Endothelial cell (in vitro differentiated cells): ENCODE measurements around the gene HACD4. TPM values are rescaled to one million over a fixed set of nuclear protein-coding genes. Genes with fewer than 3 reads are reported as not detected.

Experiments
- DNase-seq: peaks from one replicate; pipeline ENCODE4 v3.0.0; 2021; ENCODE audit warnings: low spot score
- H3K27ac Mint-ChIP-seq: one replicate; pipeline ENCODE4 v1.8.0; 2021; ENCODE audit warnings: mixed read lengths, inconsistent platforms; ENCODE audit not compliant: unreplicated experiment
- H3K27me3 Mint-ChIP-seq: one replicate; pipeline ENCODE4 v1.8.0; 2021; ENCODE audit warnings: mild to moderate bottlenecking, moderate library complexity, mixed read lengths, inconsistent platforms; ENCODE audit not compliant: unreplicated experiment
- H3K36me3 Mint-ChIP-seq: one replicate; pipeline ENCODE4 v1.8.0; 2021; ENCODE audit warnings: mild to moderate bottlenecking, low read depth, mixed read lengths, inconsistent platforms; ENCODE audit not compliant: unreplicated experiment
- H3K4me1 Mint-ChIP-seq: one replicate; pipeline ENCODE4 v1.8.0; 2021; ENCODE audit warnings: mild to moderate bottlenecking, mixed read lengths, inconsistent platforms; ENCODE audit not compliant: unreplicated experiment
- H3K4me3 Mint-ChIP-seq: one replicate; pipeline ENCODE4 v1.8.0; 2021; ENCODE audit warnings: mild to moderate bottlenecking, mixed read lengths, inconsistent platforms; ENCODE audit not compliant: unreplicated experiment
- H3K9me3 Mint-ChIP-seq: one replicate; pipeline ENCODE4 v1.8.0; 2021; ENCODE audit warnings: mixed read lengths, inconsistent platforms; ENCODE audit not compliant: unreplicated experiment
- CTCF ChIP-seq: fragments of 200-600 bp; sonication (generic); IDR thresholded peaks from one replicate; pipeline ENCODE4 v1.5.0; 2021; ENCODE audit warnings: antibody characterized with exemption; ENCODE audit not compliant: unreplicated experiment
- total RNA-seq: library from RNA; stranded (reverse); fragmentation: NEBNext Ultra II Directional; extraction: Animal tissue kit (Norgen Biotek cat#: 25700); gene quantifications from one replicate; pipeline ENCODE4 v1.2.1, GENCODE V29; 2021; ENCODE audit not compliant: unreplicated experiment

Gene HACD4
- total RNA-seq, 1 donor from 2014 or later = 5.7 TPM

GRCh38 chr9:20987521-20987920, 43.9 kb downstream of the HACD4 start:
- Mint-ChIP-seq H3K9me3 (peaks cover 3% of the 10 kb centered on the region), H3K4me1 (no peaks in the 10 kb centered on the region), H3K27ac (no peak overlapping the region), H3K36me3 (peaks cover 25% of the 10 kb centered on the region), H3K27me3 (peaks cover 3% of the 10 kb centered on the region), H3K4me3 (no peak overlapping the region)
- no peak for TF ChIP-seq CTCF
- DNase-seq = no peak

GRCh38 chr9:20985851-20986600, 45.4 kb downstream of the HACD4 start:
- Mint-ChIP-seq H3K27me3 (peaks cover 3% of the 10 kb centered on the region), H3K36me3 (peaks cover 19% of the 10 kb centered on the region), H3K4me1 (no peaks in the 10 kb centered on the region), H3K9me3 (peaks cover 3% of the 10 kb centered on the region), H3K4me3 (no peak overlapping the region), H3K27ac (no peak overlapping the region)
- DNase-seq = no peak
- no peak for TF ChIP-seq CTCF

GRCh38 chr9:20984506-20984905, 46.9 kb downstream of the HACD4 start:
- H3K36me3 Mint-ChIP-seq = peaks cover 4% of the 10 kb centered on the region

GRCh38 chr9:20981486-20981885, 50.0 kb downstream of the HACD4 start:
- Mint-ChIP-seq H3K27me3 (no peaks in the 10 kb centered on the region), H3K4me1 (no peaks in the 10 kb centered on the region), H3K9me3 (no peaks in the 10 kb centered on the region), H3K36me3 (peaks cover 9% of the 10 kb centered on the region), H3K4me3 (no peak overlapping the region), H3K27ac (no peak overlapping the region)
- DNase-seq = no peak
- no peak for TF ChIP-seq CTCF

More at GRCh38 chr9:20984506-20984905, 46.9 kb downstream of the HACD4 start:
- no peak for DNase-seq
- no peaks in the 10 kb centered on the region for H3K27me3 Mint-ChIP-seq
- H3K9me3 Mint-ChIP-seq = no peaks in the 10 kb centered on the region
- no peak overlapping the region for H3K27ac Mint-ChIP-seq
- H3K4me3 Mint-ChIP-seq = no peak overlapping the region
- H3K4me1 Mint-ChIP-seq = no peaks in the 10 kb centered on the region
- TF ChIP-seq CTCF = no peak

GRCh38 chr9:20980832-20981455, 50.5 kb downstream of the HACD4 start:
- Mint-ChIP-seq H3K4me1 (no peaks in the 10 kb centered on the region), H3K9me3 (no peaks in the 10 kb centered on the region), H3K36me3 (peaks cover 11% of the 10 kb centered on the region), H3K27me3 (no peaks in the 10 kb centered on the region), H3K4me3 (no peak overlapping the region), H3K27ac (no peak overlapping the region)
- TF ChIP-seq CTCF = no peak
- no peak for DNase-seq
